NT2/D1 (cell line): ENCODE measurements around the gene ECI1.

Experiments
- SUZ12 ChIP-seq: IDR thresholded peaks from 2 replicates; pipeline ENCODE4 v1.6.1; 2011; ENCODE audit not compliant: insufficient read length, insufficient read depth; ENCODE audit errors: extremely low read depth
- YY1 ChIP-seq: IDR thresholded peaks from 2 replicates; pipeline ENCODE4 v1.6.1; 2011; ENCODE audit not compliant: insufficient read length, insufficient read depth
- ZNF274 ChIP-seq: IDR thresholded peaks from 2 replicates; pipeline ENCODE4 v1.6.1; 2011; ENCODE audit warnings: mild to moderate bottlenecking, low read depth, low read length

GRCh38 chr16:2213817-2214718, 37.3 kb downstream of the ECI1 start:
- no peak for TF ChIP-seq YY1
- no peak for TF ChIP-seq ZNF274
- no peak for TF ChIP-seq SUZ12
